IMR-90 (cell line): ENCODE data around the gene LMOD1. TPM values are rescaled to one million over a fixed set of nuclear protein-coding genes. Genes with fewer than 3 reads are reported as not detected.

Source experiments
- ATAC-seq: fragments of 200-7000 bp; cut with Tn5 transposase; 2 replicates; pipeline ENCODE4 v1.9.1; 2020; ENCODE audit warnings: low read depth, mild to moderate bottlenecking, moderate library complexity
- Bru-seq: library from RNA; stranded (reverse); fragments of 400-500 nt; gene quantifications from one replicate; lab custom pipeline; 2021; lab: Mats Ljungman, UMichigan
- BruChase-seq, 2 experiments: library from RNA; stranded (reverse); fragments of 400-500 nt; gene quantifications; one replicate each; lab custom pipeline; 2021; lab: Mats Ljungman, UMichigan
- BruUV-seq: library from RNA; stranded (reverse); fragments of 400-500 nt; replicated peaks from 2 replicates; lab custom pipeline; 2021; lab: Mats Ljungman, UMichigan
- CTCF ChIA-PET: fragments of 300-600 bp; formaldehyde crosslinking; extraction: SDS; loops from one replicate; lab custom pipeline; 2021; ENCODE audit warnings: antibody characterized with exemption; lab: Yijun Ruan, JAX
- POLR2A ChIA-PET: fragments of 300-600 bp; sonication (Branson Sonifier 250); formaldehyde crosslinking; loops from one replicate; lab custom pipeline; 2022; ENCODE audit warnings: antibody characterized with exemption; ENCODE audit not compliant: unreplicated experiment; lab: Charles Lee
- DNase-seq: peaks from one replicate; pipeline ENCODE4 v3.0.0; 2013
- H2AFZ ChIP-seq: replicated peaks from 2 replicates; pipeline ENCODE3; 2013; ENCODE audit warnings: low read length, mild to moderate bottlenecking; ENCODE audit not compliant: poor library complexity
- H2AK5ac ChIP-seq: 2 replicates; pipeline ENCODE4 v1.6.1; 2013; ENCODE audit warnings: low read depth, low read length, inconsistent platforms
- H2AK9ac ChIP-seq: replicated peaks from 2 replicates; pipeline ENCODE3; 2013; ENCODE audit warnings: mild to moderate bottlenecking, low read depth, low read length, moderate library complexity; ENCODE audit not compliant: poor library complexity
- H2BK120ac ChIP-seq: 2 replicates; pipeline ENCODE4 v1.6.1; 2013; ENCODE audit warnings: low read depth, low read length, inconsistent platforms
- H2BK15ac ChIP-seq: 3 replicates; pipeline ENCODE4 v1.6.1; 2013; ENCODE audit warnings: low read depth, low read length, inconsistent platforms
- H2BK20ac ChIP-seq: 2 replicates; pipeline ENCODE4 v1.6.1; 2013; ENCODE audit warnings: low read depth, mild to moderate bottlenecking, inconsistent platforms, low read length, moderate library complexity
- H2BK5ac ChIP-seq: 2 replicates; pipeline ENCODE4 v1.6.1; 2013; ENCODE audit warnings: mild to moderate bottlenecking, low read depth, low read length, inconsistent platforms; ENCODE audit not compliant: poor library complexity, severe bottlenecking
- H3K14ac ChIP-seq: replicated peaks from 2 replicates; pipeline ENCODE4 v1.6.1; 2013; ENCODE audit warnings: low read depth, low read length, inconsistent platforms
- H3K18ac ChIP-seq: 2 replicates; pipeline ENCODE4 v1.6.1; 2013; ENCODE audit warnings: low read depth, low read length, control low read depth
- H3K23ac ChIP-seq: 2 replicates; pipeline ENCODE4 v1.6.1; 2013; ENCODE audit warnings: low read depth, low read length, inconsistent platforms
- H3K27ac ChIP-seq: 2 replicates; pipeline ENCODE4 v1.5.1; 2013; ENCODE audit warnings: mild to moderate bottlenecking, control low read depth, low read length; ENCODE audit not compliant: insufficient read depth
- H3K27me3 ChIP-seq: 2 replicates; pipeline ENCODE4 v1.6.1; 2013; ENCODE audit warnings: low read length; ENCODE audit not compliant: control insufficient read depth, insufficient read depth
- H3K36me3 ChIP-seq: 2 replicates; pipeline ENCODE4 v1.6.1; 2013; ENCODE audit warnings: low read length, mixed read lengths; ENCODE audit not compliant: control insufficient read depth, insufficient read depth
- H3K4ac ChIP-seq: 2 replicates; pipeline ENCODE4 v1.6.1; 2013; ENCODE audit warnings: low read depth, low read length, inconsistent platforms
- H3K4me1 ChIP-seq: 2 replicates; pipeline ENCODE4 v1.6.1; 2013; ENCODE audit warnings: low read length, mixed read lengths; ENCODE audit not compliant: control insufficient read depth, insufficient read depth
- H3K4me2 ChIP-seq: 2 replicates; pipeline ENCODE4 v1.6.1; 2013; ENCODE audit warnings: low read depth, mild to moderate bottlenecking, control low read depth, low read length, moderate library complexity
- H3K4me3 ChIP-seq: 2 replicates; pipeline ENCODE4 v1.5.1; 2013; ENCODE audit warnings: low read depth, mild to moderate bottlenecking, control low read depth, low read length, moderate library complexity; ENCODE audit not compliant: insufficient read depth
- H3K56ac ChIP-seq: 2 replicates; pipeline ENCODE4 v1.6.1; 2013; ENCODE audit warnings: low read length, inconsistent platforms; ENCODE audit not compliant: insufficient read depth; ENCODE audit errors: extremely low read depth
- H3K79me1 ChIP-seq, 2 experiments: 2 replicates each; pipeline ENCODE4 v1.6.1; 2013; ENCODE audit warnings: low read length in 2 of 2, inconsistent platforms in 1 of 2, low read depth in 1 of 2
- H3K9ac ChIP-seq: 2 replicates; pipeline ENCODE4 v1.6.1; 2013; ENCODE audit warnings: low read depth, low read length, control low read depth
- H3K9me1 ChIP-seq: 2 replicates; pipeline ENCODE4 v1.6.1; 2013; ENCODE audit warnings: low read length, inconsistent platforms; ENCODE audit not compliant: insufficient read depth
- H3K9me3 ChIP-seq: 2 replicates; pipeline ENCODE4 v1.6.1; 2013; ENCODE audit warnings: low read length; ENCODE audit not compliant: control insufficient read depth, insufficient read depth
- H4K20me1 ChIP-seq: 2 replicates; pipeline ENCODE4 v1.6.1; 2013; ENCODE audit warnings: low read length, inconsistent platforms; ENCODE audit not compliant: insufficient read depth
- H4K5ac ChIP-seq: 2 replicates; pipeline ENCODE4 v1.6.1; 2013; ENCODE audit warnings: mild to moderate bottlenecking, low read depth, low read length, control low read depth
- H4K8ac ChIP-seq, 2 experiments: 2 replicates each; pipeline ENCODE4 v1.6.1; 2013; ENCODE audit warnings: low read depth in 2 of 2, low read length in 2 of 2, control low read depth in 1 of 2, inconsistent platforms in 1 of 2
- H4K91ac ChIP-seq: 2 replicates; pipeline ENCODE4 v1.6.1; 2013; ENCODE audit warnings: low read depth, low read length, inconsistent platforms; ENCODE audit not compliant: insufficient read depth
- BHLHE40 ChIP-seq: fragments of 150-350 bp; IDR thresholded peaks from 2 replicates; pipeline ENCODE4 v1.6.1; 2016; ENCODE audit warnings: mild to moderate bottlenecking, low read depth, low read length
- CEBPB ChIP-seq: IDR thresholded peaks from 2 replicates; pipeline ENCODE4 v1.6.1; 2012; ENCODE audit warnings: low read depth, low read length, improper control_type of control experiment
- CHD1 ChIP-seq: IDR thresholded peaks from 2 replicates; pipeline ENCODE4 v1.6.1; 2012; ENCODE audit warnings: low read depth, low read length, improper control_type of control experiment
- FOS ChIP-seq: fragments of 150-350 bp; IDR thresholded peaks from 2 replicates; pipeline ENCODE4 v1.6.1; 2016; ENCODE audit warnings: low read depth, low read length
- MAFK ChIP-seq: IDR thresholded peaks from 2 replicates; pipeline ENCODE4 v1.6.1; 2012; ENCODE audit warnings: low read depth, low read length, improper control_type of control experiment
- MAZ ChIP-seq: IDR thresholded peaks from 2 replicates; pipeline ENCODE4 v1.6.1; 2012; ENCODE audit warnings: low read depth, mild to moderate bottlenecking, low read length, improper control_type of control experiment, moderate library complexity, borderline replicate concordance
- MXI1 ChIP-seq: IDR thresholded peaks from 2 replicates; pipeline ENCODE4 v1.6.1; 2012; ENCODE audit warnings: low read depth, mild to moderate bottlenecking, low read length, moderate library complexity, borderline replicate concordance
- POLR2A ChIP-seq: IDR thresholded peaks from 2 replicates; pipeline ENCODE4 v1.6.1; 2012; ENCODE audit warnings: mild to moderate bottlenecking, low read depth, low read length
- RAD21 ChIP-seq: IDR thresholded peaks from 2 replicates; pipeline ENCODE4 v1.6.1; 2012; ENCODE audit warnings: low read length, improper control_type of control experiment
- RCOR1 ChIP-seq: IDR thresholded peaks from 2 replicates; pipeline ENCODE4 v1.6.1; 2012; ENCODE audit warnings: mild to moderate bottlenecking, low read length, improper control_type of control experiment; ENCODE audit not compliant: insufficient replicate concordance
- SMC3 ChIP-seq: fragments of 150-350 bp; IDR thresholded peaks from 2 replicates; pipeline ENCODE4 v1.6.1; 2016; ENCODE audit warnings: low read depth, mild to moderate bottlenecking, antibody characterized with exemption, low read length, moderate library complexity
- USF2 ChIP-seq: fragments of 150-350 bp; IDR thresholded peaks from 2 replicates; pipeline ENCODE4 v1.6.1; 2017; ENCODE audit warnings: mild to moderate bottlenecking, antibody characterized with exemption, low read length, low read depth
- WGBS, 2 experiments: methylation state at CpG; one replicate each; pipeline versions ENCODE4 v1.1.5 to v1.1.7; 2013; ENCODE audit warnings: missing lambda C conversion rate in 2 of 2; ENCODE audit not compliant: insufficient read length in 1 of 2; ENCODE audit errors: extremely low coverage in 2 of 2; 5-methylcytosine and 5-hydroxymethylcytosine counted together
- dilution Hi-C: fragments of 300-500 bp; cut with HindIII; formaldehyde crosslinking; loops from one replicate; pipeline ENCODE4 v1.14.3; 2018; ENCODE audit warnings: low sequenced_read_pairs; ENCODE audit not compliant: unreplicated experiment
- in situ Hi-C: fragments of 300-500 bp; cut with MboI; formaldehyde crosslinking; loops from 3 replicates; pipeline ENCODE4 v1.14.3; 2019; ENCODE audit warnings: low sequenced_read_pairs, inconsistent platforms, mixed read lengths
- intact Hi-C: fragments of 100-400 bp; cut with micrococcal nuclease; formaldehyde crosslinking; loops from 2 replicates; pipeline ENCODE4 v1.10.0; 2022
- long read RNA-seq: library from polyadenylated mRNA; unstranded; transcript quantifications from one replicate; pipeline ENCODE4 v2.0.0, GENCODE V29; 2021; ENCODE audit not compliant: unreplicated experiment
- polyA plus RNA-seq, 3 experiments: library from polyadenylated mRNA; depleted of rRNA; stranded (reverse); fragments of >200 nt; gene quantifications; 2 replicates each; pipeline ENCODE4 v1.2.3, GENCODE V29; 2012; ENCODE audit warnings: low replicate concordance in 1 of 3
- total RNA-seq: library from RNA; depleted of rRNA; stranded (reverse); fragments of >200 nt; gene quantifications from 2 replicates; pipeline ENCODE4 v1.2.3, GENCODE V29; 2012; rRNA removed
- TF ChIP-seq, protein P1 (sequence below): conservative IDR thresholded peaks from 2 replicates; pipeline ENCODE4 v1.5.1; 2012; ENCODE audit warnings: mild to moderate bottlenecking, low read depth, low read length, improper control_type of control experiment

LMOD1 gene
- total RNA-seq (44.4 and 53.2 TPM in 2 replicates), polyA plus RNA-seq (2012; rRNA removed) (48.6 and 51.7 TPM in 2 replicates), Bru-seq, nascent RNA (percentile 98 among the genes with signal in this experiment), BruChase-seq, experiment 1, labeled RNA remaining after a 6-hour chase (percentile 97 among the genes with signal in this experiment), BruChase-seq, experiment 2, labeled RNA remaining after a 2-hour chase (percentile 94 among the genes with signal in this experiment)
- 25.9 and 44.1 TPM in 2 replicates for polyA plus RNA-seq (2012; cell fraction: cytosol; rRNA removed)
- polyA plus RNA-seq (2012; cell fraction: nucleus; rRNA removed; ENCODE audit: low replicate concordance), result 52.3 and 60.1 TPM in 2 replicates
- long read RNA-seq, transcript LMOD1-201 (3 exons, 3,970 nt), result major isoform, 39 of 72 reads
- long read RNA-seq, partial matches to known transcripts, result 21 of 72 reads
- long read RNA-seq, other reads (novel, unspliced or antisense), result 12 of 72 reads

DNA sequence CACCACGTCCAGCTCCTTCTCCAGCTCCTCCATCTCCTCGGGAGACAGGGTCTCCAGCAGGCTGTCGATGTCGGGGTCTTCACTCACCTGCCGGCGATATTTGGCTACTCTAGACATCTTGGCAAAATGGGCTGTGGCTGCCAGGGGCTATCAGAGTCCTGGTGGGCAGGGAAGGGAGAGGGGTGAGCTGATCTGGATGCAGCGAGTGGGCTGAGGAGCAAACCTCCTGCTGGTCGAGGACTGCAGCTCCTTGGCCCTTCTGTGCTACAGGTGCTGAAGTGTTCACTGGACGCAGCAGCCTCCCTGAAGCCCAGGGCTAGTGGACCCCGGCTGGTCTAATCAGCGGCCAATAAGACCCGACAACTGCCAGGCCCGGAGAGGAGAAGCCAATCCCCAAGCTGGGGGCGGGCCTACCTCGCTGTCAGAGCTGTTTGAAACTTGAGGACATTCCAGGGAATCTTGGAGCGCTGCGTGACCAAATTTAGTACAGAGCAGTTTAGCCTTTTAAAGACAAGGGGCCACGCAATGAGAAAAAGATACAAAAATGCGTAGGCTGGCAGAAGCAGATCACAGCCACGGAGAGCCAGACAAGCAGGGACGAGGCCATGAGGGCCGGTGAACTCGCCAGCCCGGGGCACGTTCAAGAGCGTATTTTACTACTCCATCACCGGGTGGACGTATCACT lies at the start of gene LMOD1:
Gene LMOD1, minus strand, starts transcription at position 325 of the 685 bp plus-strand sequence. Its CDS starts 208 bp downstream, at position 117.
- Histone ChIP-seq H2AK5ac (peak within 1 kb of the TSS; percentile 94), H3K4me2 (peak within 1 kb of the TSS; percentile 83), H3K18ac (peak within 1 kb of the TSS; percentile 90), H2BK5ac (peak within 1 kb of the TSS; percentile 92), H3K23ac (peak within 1 kb of the TSS; percentile 99), H3K4me3 (peak within 1 kb of the TSS; percentile 72), H2AK9ac (peak within 1 kb of the TSS; percentile 97), H2BK120ac (peak within 1 kb of the TSS; percentile 92), H4K8ac (peak within 1 kb of the TSS; percentile 94 to 95), H3K9ac (peak within 1 kb of the TSS; percentile 94), H3K14ac (peak within 1 kb of the TSS; percentile 97), H3K27ac (peak within 1 kb of the TSS; percentile 91), H2BK20ac (peak within 1 kb of the TSS; percentile 73), H3K9me1 (peaks cover 22% of the 10 kb centered on the region), H4K91ac (peak within 1 kb of the TSS; percentile 98), H2AFZ (peak within 1 kb of the TSS; percentile 86), H4K20me1 (peaks cover 23% of the 10 kb centered on the region), H3K27me3 (no peaks in the 10 kb centered on the region), H2BK15ac (peak within 1 kb of the TSS; percentile 86; the same call in 2 of the 3 replicates), H3K56ac (peak within 1 kb of the TSS; percentile 99), H3K4me1 (peaks cover 26% of the 10 kb centered on the region), H4K5ac (peak within 1 kb of the TSS; percentile 91), H3K9me3 (no peaks in the 10 kb centered on the region), H3K79me1 (peaks cover 17 to 59% of the 10 kb centered on the region in 2 experiments), H3K4ac (peak within 1 kb of the TSS; percentile 96), H3K36me3 (peaks cover 3% of the 10 kb centered on the region; the same call in 1 of the 2 replicates)
- in situ Hi-C loops, result no loop called here
- intact Hi-C loops, result loop anchor here (1.0 to 2.0 kb wide), 2 partner anchors 30 to 50 kb away; no protein-coding TSS in a partner anchor
- BruUV-seq, result no TSS peak
- ChIA-PET CTCF (interaction anchor here (0.5 to 3.6 kb wide), 6 partner anchors 8 to 191 kb away, joined by 3 to 27 read pairs (median 4); no protein-coding TSS in a partner anchor), POLR2A (interaction anchor here (0.7 to 2.9 kb wide), 5 partner anchors 8 to 50 kb away, joined by 4 to 24 read pairs (median 5); no protein-coding TSS in a partner anchor)
- dilution Hi-C loops, result no loop called here
- WGBS, 2 experiments, result 2% methylated on average over 9 of the region's 28 CpGs; no CpG with 5 or more reads in 1 of the 2 experiments
- DNase-seq (peak; percentile 98), ATAC-seq (peak; percentile 94)
- TF ChIP-seq MAFK (no peak), MAZ (peak; percentile 59; the same call in 1 of the 2 replicates), SMC3 (no peak), MXI1 (peak; percentile 57; the same call in 1 of the 2 replicates), CEBPB (no peak; the same call in 1 of the 2 replicates), FOS (no peak), USF2 (peak; percentile 38; the same call in 1 of the 2 replicates), POLR2A (peak; percentile 88), RCOR1 (no peak), RAD21 (no peak), BHLHE40 (peak; percentile 61; the same call in 1 of the 2 replicates), CHD1 (no peak)
- TF ChIP-seq, protein P1, sequence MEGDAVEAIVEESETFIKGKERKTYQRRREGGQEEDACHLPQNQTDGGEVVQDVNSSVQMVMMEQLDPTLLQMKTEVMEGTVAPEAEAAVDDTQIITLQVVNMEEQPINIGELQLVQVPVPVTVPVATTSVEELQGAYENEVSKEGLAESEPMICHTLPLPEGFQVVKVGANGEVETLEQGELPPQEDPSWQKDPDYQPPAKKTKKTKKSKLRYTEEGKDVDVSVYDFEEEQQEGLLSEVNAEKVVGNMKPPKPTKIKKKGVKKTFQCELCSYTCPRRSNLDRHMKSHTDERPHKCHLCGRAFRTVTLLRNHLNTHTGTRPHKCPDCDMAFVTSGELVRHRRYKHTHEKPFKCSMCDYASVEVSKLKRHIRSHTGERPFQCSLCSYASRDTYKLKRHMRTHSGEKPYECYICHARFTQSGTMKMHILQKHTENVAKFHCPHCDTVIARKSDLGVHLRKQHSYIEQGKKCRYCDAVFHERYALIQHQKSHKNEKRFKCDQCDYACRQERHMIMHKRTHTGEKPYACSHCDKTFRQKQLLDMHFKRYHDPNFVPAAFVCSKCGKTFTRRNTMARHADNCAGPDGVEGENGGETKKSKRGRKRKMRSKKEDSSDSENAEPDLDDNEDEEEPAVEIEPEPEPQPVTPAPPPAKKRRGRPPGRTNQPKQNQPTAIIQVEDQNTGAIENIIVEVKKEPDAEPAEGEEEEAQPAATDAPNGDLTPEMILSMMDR, result no peak; the same call in 1 of the 2 replicates
